SU-DHL-6 (cell line): ENCODE measurements around the gene DNPH1.

Experiments
- H2AFZ ChIP-seq: fragments of 200-600 bp; sonication (generic); 2 replicates; pipeline ENCODE4 v1.6.1; 2014; ENCODE audit warnings: low read depth, mild to moderate bottlenecking, moderate library complexity, mixed read lengths, antibody characterized with exemption, low read length; ENCODE audit not compliant: severe bottlenecking
- H3F3A ChIP-seq: fragments of 200-600 bp; shearing (Covaris generic); 2 replicates; pipeline ENCODE4 v1.6.0; 2016; ENCODE audit warnings: antibody characterized with exemption, mild to moderate bottlenecking; ENCODE audit not compliant: insufficient read depth
- H3K27ac ChIP-seq: fragments of 200-600 bp; sonication (generic); 2 replicates; pipeline ENCODE4 v1.5.1; 2016; ENCODE audit warnings: low read depth, mild to moderate bottlenecking, low read length, moderate library complexity, mixed read lengths
- H3K27me3 ChIP-seq: fragments of 200-600 bp; sonication (generic), shearing (Covaris generic); 2 replicates; pipeline ENCODE4 v1.6.0; 2014; ENCODE audit warnings: mild to moderate bottlenecking, low read length
- H3K36me3 ChIP-seq: fragments of 200-600 bp; sonication (generic); 2 replicates; pipeline ENCODE4 v1.6.1; 2014; ENCODE audit warnings: mild to moderate bottlenecking, low read length, mixed read lengths
- H3K4me2 ChIP-seq: fragments of 300-600, 200-600 bp; shearing (Covaris generic), sonication (generic); 2 replicates; pipeline ENCODE4 v1.6.0; 2014; ENCODE audit warnings: low read length, low read depth, mild to moderate bottlenecking; ENCODE audit not compliant: poor library complexity, severe bottlenecking
- H3K4me3 ChIP-seq: fragments of 200-600 bp; sonication (generic); 2 replicates; pipeline ENCODE4 v1.5.1; 2014; ENCODE audit warnings: antibody characterized with exemption, low read length, mild to moderate bottlenecking, mixed read lengths; ENCODE audit not compliant: insufficient read depth, poor library complexity, severe bottlenecking
- H3K79me2 ChIP-seq: fragments of 200-600 bp; sonication (generic); 2 replicates; pipeline ENCODE4 v1.6.1; 2014; ENCODE audit warnings: mild to moderate bottlenecking, low read length, moderate library complexity; ENCODE audit not compliant: insufficient read depth
- H3K9ac ChIP-seq: fragments of 200-600 bp; sonication (generic); 2 replicates; pipeline ENCODE4 v1.7.0; 2014; ENCODE audit warnings: mild to moderate bottlenecking, low read length
- H3K9me2 ChIP-seq: fragments of 200-600 bp; sonication (generic); replicated peaks from 2 replicates; pipeline ENCODE4 v1.6.1; 2014; ENCODE audit warnings: low read length; ENCODE audit not compliant: insufficient read depth
- H3K9me3 ChIP-seq: fragments of 200-600 bp; sonication (generic); 2 replicates; pipeline ENCODE4 v1.6.1; 2014; ENCODE audit warnings: low read length, mixed read lengths; ENCODE audit not compliant: insufficient read depth
- H4K20me1 ChIP-seq: fragments of 200-600 bp; sonication (generic); 2 replicates; pipeline ENCODE4 v1.6.1; 2014; ENCODE audit warnings: low read depth, mild to moderate bottlenecking, antibody characterized with exemption, low read length, moderate library complexity, mixed read lengths
- CTCF ChIP-seq: fragments of 200-600 bp; sonication (generic); IDR thresholded peaks from one replicate; pipeline ENCODE4 v1.5.1; 2017; ENCODE audit warnings: antibody characterized with exemption, mild to moderate bottlenecking, low read length, moderate library complexity; ENCODE audit not compliant: insufficient read depth, poor library complexity, severe bottlenecking
- EZH2phosphoT487 ChIP-seq: fragments of 200-600 bp; sonication (generic), shearing (Covaris generic); conservative IDR thresholded peaks from 2 replicates; pipeline ENCODE4 v1.6.1; 2018; ENCODE audit warnings: mild to moderate bottlenecking, antibody characterized with exemption, low read length, moderate library complexity, mixed read lengths

DNPH1 gene

GRCh38 chr6:43199912-43200311, 29.4 kb downstream of the DNPH1 start:
- Histone ChIP-seq H3K9me3 (no peaks in the 10 kb centered on the region), H3K27ac (no peak overlapping the region), H3K4me3 (no peak overlapping the region), H3K79me2 (no peaks in the 10 kb centered on the region), H3K27me3 (no peaks in the 10 kb centered on the region), H3K36me3 (0 out of 2 replicates have a peak, but pooled peaks cover 4% of the 10 kb centered on the region), H3K4me2 (no peak overlapping the region), H3K9ac (no peak overlapping the region), H3K9me2 (no peaks in the 10 kb centered on the region), H3F3A (no peaks in the 10 kb centered on the region), H2AFZ (no peak overlapping the region), H4K20me1 (no peaks in the 10 kb centered on the region)
- TF ChIP-seq EZH2phosphoT487 (no peak), CTCF (no peak)

- Histone ChIP-seq H3K79me2 (no peaks in the 10 kb centered on the region), H3K9me2 (no peaks in the 10 kb centered on the region), H3F3A (no peaks in the 10 kb centered on the region), H3K36me3 (0 out of 2 replicates have a peak, but pooled peaks cover 4% of the 10 kb centered on the region), H3K9me3 (no peaks in the 10 kb centered on the region), H3K4me2 (no peak overlapping the region), H3K27ac (no peak overlapping the region), H4K20me1 (no peaks in the 10 kb centered on the region), H3K9ac (no peak overlapping the region), H3K27me3 (no peaks in the 10 kb centered on the region), H3K4me3 (no peak overlapping the region), H2AFZ (no peak overlapping the region)
- TF ChIP-seq CTCF (no peak), EZH2phosphoT487 (no peak)
Measured at GRCh38 chr6:43196337-43196736, 32.9 kb downstream of the DNPH1 start.

- Histone ChIP-seq H3K27ac (no peak overlapping the region), H3K9ac (no peak overlapping the region), H3K4me2 (no peak overlapping the region), H3K9me3 (no peaks in the 10 kb centered on the region), H3K27me3 (no peaks in the 10 kb centered on the region), H3F3A (peaks cover 8% of the 10 kb centered on the region; the same call in 1 of the 2 replicates), H2AFZ (no peak overlapping the region), H3K4me3 (no peak overlapping the region), H3K36me3 (peaks cover 4% of the 10 kb centered on the region; the same call in 1 of the 2 replicates), H3K79me2 (no peaks in the 10 kb centered on the region), H4K20me1 (no peaks in the 10 kb centered on the region), H3K9me2 (no peaks in the 10 kb centered on the region)
- no peak for TF ChIP-seq CTCF
- TF ChIP-seq EZH2phosphoT487: no peak
Measured at GRCh38 chr6:43193929-43194328, 35.4 kb downstream of the DNPH1 start.
